Hepatocyte (in vitro differentiated cells): ENCODE data around the gene MTHFS. TPM values are rescaled to one million over a fixed set of nuclear protein-coding genes. Genes with fewer than 3 reads are reported as not detected.
A peak's percentile ranks its signal among the peaks of the same experiment; 100 is the strongest.
"Not testable (repeated sequence)": the region's sequence is repeated elsewhere in the genome, so short reads cannot be mapped to it uniquely, and the experiment has no call there.

Experiments used
- DNase-seq: peaks from one replicate; pipeline ENCODE4 v3.0.0-alpha.2; 2016; ENCODE audit warnings: low spot score
- H2AFZ ChIP-seq: fragments of 200-600 bp; sonication (generic); 2 replicates; pipeline ENCODE4 v1.6.0; 2016; ENCODE audit warnings: antibody characterized with exemption, mild to moderate bottlenecking
- H3K27ac ChIP-seq: fragments of 200-600 bp; sonication (generic); 2 replicates; pipeline ENCODE4 v1.5.1; 2016; ENCODE audit warnings: mild to moderate bottlenecking
- H3K27me3 ChIP-seq: fragments of 200-600 bp; sonication (generic); 2 replicates; pipeline ENCODE4 v1.6.1; 2016
- H3K36me3 ChIP-seq: fragments of 200-600 bp; sonication (generic); replicated peaks from 2 replicates; pipeline ENCODE4 v1.5.1; 2016; ENCODE audit warnings: low read depth; ENCODE audit not compliant: insufficient read depth
- H3K4me1 ChIP-seq: fragments of 200-600 bp; sonication (generic); 2 replicates; pipeline ENCODE4 v1.5.1; 2016; ENCODE audit warnings: mild to moderate bottlenecking, moderate library complexity; ENCODE audit not compliant: insufficient read depth
- H3K4me2 ChIP-seq: fragments of 200-600 bp; sonication (generic); 2 replicates; pipeline ENCODE4 v1.6.0; 2016
- H3K4me3 ChIP-seq: fragments of 200-600 bp; sonication (generic); 2 replicates; pipeline ENCODE4 v1.5.1; 2016; ENCODE audit warnings: mild to moderate bottlenecking
- H3K79me2 ChIP-seq: fragments of 200-600 bp; sonication (generic); 2 replicates; pipeline ENCODE4 v1.6.0; 2017; ENCODE audit warnings: mild to moderate bottlenecking
- H3K9me2 ChIP-seq: fragments of 200-600 bp; sonication (generic); replicated peaks from 2 replicates; pipeline ENCODE4 v1.6.0; 2017; ENCODE audit warnings: mild to moderate bottlenecking; ENCODE audit not compliant: insufficient read depth
- H3K9me3 ChIP-seq: fragments of 200-600 bp; sonication (generic); 2 replicates; pipeline ENCODE4 v1.5.1; 2016; ENCODE audit warnings: low read depth, mild to moderate bottlenecking
- H4K20me1 ChIP-seq: fragments of 200-600 bp; sonication (generic); 2 replicates; pipeline ENCODE4 v1.6.0; 2016; ENCODE audit warnings: mild to moderate bottlenecking; ENCODE audit not compliant: insufficient read depth, poor library complexity, severe bottlenecking
- CTCF ChIP-seq: fragments of 200-600 bp; sonication (generic); IDR thresholded peaks from 2 replicates; pipeline ENCODE4 v1.5.1; 2016; ENCODE audit warnings: antibody characterized with exemption, mild to moderate bottlenecking; ENCODE audit not compliant: poor library complexity
- EZH2 ChIP-seq: fragments of 200-600 bp; sonication (generic); IDR thresholded peaks from 2 replicates; pipeline ENCODE4 v1.6.1; 2016; ENCODE audit warnings: antibody characterized with exemption, mild to moderate bottlenecking, borderline replicate concordance
- EZH2phosphoT487 ChIP-seq: fragments of 200-600 bp; sonication (generic); IDR thresholded peaks from one replicate; pipeline ENCODE4 v1.6.1; 2018; ENCODE audit warnings: antibody characterized with exemption, mild to moderate bottlenecking, low read depth, moderate library complexity; ENCODE audit not compliant: unreplicated experiment, severe bottlenecking
- WGBS: methylation state at CpG from one replicate; pipeline ENCODE4 v1.1.6; 2016; ENCODE audit warnings: low lambda C conversion rate; ENCODE audit errors: missing lambda C conversion rate; 5-methylcytosine and 5-hydroxymethylcytosine counted together
- polyA plus RNA-seq: library from polyadenylated mRNA; unstranded; fragments of >200 nt; fragmentation: Nextera tagmentation; extraction: Ambion mirVana; gene quantifications from 2 replicates; pipeline ENCODE4 v1.2.1, GENCODE V29; 2016
- total RNA-seq: library from RNA; depleted of rRNA; stranded (reverse); fragments of >200 nt; gene quantifications from 2 replicates; pipeline ENCODE4 v1.2.3, GENCODE V29; 2014

Gene MTHFS
- total and polyA plus RNA-seq, 2 experiments from 2014 or later: 84.0 to 89.4 TPM

GRCh38 chr15:79942741-79943481 is 46.1 kb upstream of the MTHFS start:
- H3K4me2 ChIP-seq: no peak overlapping the region
- H3K36me3 ChIP-seq: no peaks in the 10 kb centered on the region
- no peaks in the 10 kb centered on the region for H3K9me2 ChIP-seq
- H4K20me1 ChIP-seq: no peaks in the 10 kb centered on the region
- 92% methylated on average over 7 of the region's 7 CpGs for WGBS
- no peak overlapping the region for H3K27ac ChIP-seq
- no peak for DNase-seq
- H3K27me3 ChIP-seq: no peaks in the 10 kb centered on the region
- H3K4me1 ChIP-seq: no peaks in the 10 kb centered on the region
- no peak overlapping the region for H2AFZ ChIP-seq
- no peak for TF ChIP-seq EZH2
- no peak for TF ChIP-seq EZH2phosphoT487
- no peak for TF ChIP-seq CTCF
- H3K79me2 ChIP-seq: no peaks in the 10 kb centered on the region
- no peak overlapping the region for H3K4me3 ChIP-seq
- no peaks in the 10 kb centered on the region for H3K9me3 ChIP-seq

GRCh38 chr15:79939399-79939798 is 42.6 kb upstream of the MTHFS start:
- H3K4me2 ChIP-seq: no peak overlapping the region
- no peaks in the 10 kb centered on the region for H4K20me1 ChIP-seq
- H3K36me3 ChIP-seq: no peaks in the 10 kb centered on the region
- WGBS: 93% methylated on average over 4 of the region's 4 CpGs
- peaks cover 11% of the 10 kb centered on the region for H3K4me1 ChIP-seq
- H3K79me2 ChIP-seq: no peaks in the 10 kb centered on the region
- no peaks in the 10 kb centered on the region for H3K9me3 ChIP-seq
- H3K4me3 ChIP-seq: no peak overlapping the region
- no peaks in the 10 kb centered on the region for H3K9me2 ChIP-seq
- DNase-seq: no peak
- H2AFZ ChIP-seq: no peak overlapping the region
- no peak overlapping the region for H3K27ac ChIP-seq
- H3K27me3 ChIP-seq: no peaks in the 10 kb centered on the region
- TF ChIP-seq CTCF (no peak), EZH2 (no peak), EZH2phosphoT487 (no peak)

GRCh38 chr15:79938143-79938542 is 41.3 kb upstream of the MTHFS start:
- H3K9me3 ChIP-seq: no peaks in the 10 kb centered on the region
- no peaks in the 10 kb centered on the region for H3K27me3 ChIP-seq
- H3K4me1 ChIP-seq: peaks cover 11% of the 10 kb centered on the region
- 39% methylated on average over 1 of the region's 1 CpG for WGBS
- H3K27ac ChIP-seq: no peak overlapping the region
- no peaks in the 10 kb centered on the region for H4K20me1 ChIP-seq
- no peaks in the 10 kb centered on the region for H3K79me2 ChIP-seq
- H2AFZ ChIP-seq: no peak overlapping the region
- H3K36me3 ChIP-seq: no peaks in the 10 kb centered on the region
- DNase-seq: no peak
- TF ChIP-seq EZH2phosphoT487 (no peak), EZH2 (no peak), CTCF (no peak)
- H3K4me3 ChIP-seq: no peak overlapping the region
- H3K4me2 ChIP-seq: no peak overlapping the region
- no peaks in the 10 kb centered on the region for H3K9me2 ChIP-seq

GRCh38 chr15:79935556-79936201 is 38.9 kb upstream of the MTHFS start:
- peak overlapping the region; percentile 74 for H3K27ac ChIP-seq
- H3K4me3 ChIP-seq, H3K9me3 ChIP-seq, H3K27me3 ChIP-seq, H4K20me1 ChIP-seq, H3K9me2 ChIP-seq, H3K79me2 ChIP-seq, H3K36me3 ChIP-seq: not testable (repeated sequence)
- peaks cover 11% of the 10 kb centered on the region for H3K4me1 ChIP-seq
- H2AFZ ChIP-seq: peak overlapping the region; percentile 64
- 19% methylated on average over 7 of the region's 7 CpGs for WGBS
- H3K4me2 ChIP-seq: peak overlapping the region; percentile 52
- peak; percentile 31 for DNase-seq
